Mononuclear cell (primary cell): ENCODE measurements around the gene ADGRL2. TPM values are rescaled to one million over a fixed set of nuclear protein-coding genes. Genes with fewer than 3 reads are reported as not detected.

Experiments
- H3K27me3 ChIP-seq: 2 replicates; pipeline ENCODE4 v1.6.0; 2011; ENCODE audit warnings: low read length, control low read depth; ENCODE audit not compliant: insufficient read depth
- H3K4me1 ChIP-seq: 2 replicates; pipeline ENCODE4 v1.5.1; 2011; ENCODE audit warnings: mild to moderate bottlenecking, low read length, control low read depth; ENCODE audit not compliant: insufficient read depth
- H3K4me3 ChIP-seq: 2 replicates; pipeline ENCODE4 v1.5.1; 2011; ENCODE audit warnings: mild to moderate bottlenecking, low read length, moderate library complexity
- H3K9me3 ChIP-seq: 2 replicates; pipeline ENCODE4 v1.5.1; 2011; ENCODE audit warnings: low read depth, mild to moderate bottlenecking, control low read depth, low read length
- total RNA-seq: library from RNA; depleted of rRNA; stranded (reverse); fragments of >200 nt; gene quantifications from one replicate; pipeline ENCODE4 v1.2.3, GENCODE V29; 2012

Gene ADGRL2
- total RNA-seq, result not detected

GRCh38 chr1:81800695-81801650, at the start of gene ADGRL2:
ADGRL2 (plus strand) TSS chr1:81800934; CDS start chr1:81836985, 36,051 bp downstream.
- H3K9me3 ChIP-seq, result no peaks in the 10 kb centered on the region
- H3K4me1 ChIP-seq, result no peaks in the 10 kb centered on the region
- H3K4me3 ChIP-seq, result no peak within 1 kb of the TSS
- peaks cover 65% of the 10 kb centered on the region for H3K27me3 ChIP-seq

DNA sequence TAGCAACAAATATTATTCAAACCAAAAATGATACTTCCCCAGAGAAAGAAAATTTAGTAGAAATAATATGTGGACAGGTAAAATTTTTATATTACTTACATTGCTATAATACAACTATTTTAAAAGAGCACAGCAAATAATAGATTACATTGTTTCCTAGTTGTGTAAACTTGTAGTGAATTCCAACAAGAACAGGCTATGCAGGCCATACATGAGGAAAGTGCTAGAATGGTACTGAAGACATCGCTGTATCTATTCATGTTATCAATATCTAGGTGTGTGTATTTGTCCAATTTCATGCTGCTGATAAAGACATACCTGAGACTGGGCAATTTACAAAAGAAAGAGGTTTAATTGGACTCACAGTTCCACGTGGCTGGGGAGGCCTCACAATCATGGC, 47.9 kb upstream of the ADGRL2 start:
- H3K4me3 ChIP-seq, result no peak overlapping the region
- H3K9me3 ChIP-seq, result no peaks in the 10 kb centered on the region
- no peaks in the 10 kb centered on the region for H3K27me3 ChIP-seq
- H3K4me1 ChIP-seq, result no peaks in the 10 kb centered on the region

- Histone ChIP-seq H3K4me1 (no peaks in the 10 kb centered on the region), H3K4me3 (no peak overlapping the region), H3K9me3 (no peaks in the 10 kb centered on the region), H3K27me3 (no peaks in the 10 kb centered on the region)
These were observed 46.3 kb upstream of the ADGRL2 start for GRCh38 chr1:81754424-81754823.

DNA sequence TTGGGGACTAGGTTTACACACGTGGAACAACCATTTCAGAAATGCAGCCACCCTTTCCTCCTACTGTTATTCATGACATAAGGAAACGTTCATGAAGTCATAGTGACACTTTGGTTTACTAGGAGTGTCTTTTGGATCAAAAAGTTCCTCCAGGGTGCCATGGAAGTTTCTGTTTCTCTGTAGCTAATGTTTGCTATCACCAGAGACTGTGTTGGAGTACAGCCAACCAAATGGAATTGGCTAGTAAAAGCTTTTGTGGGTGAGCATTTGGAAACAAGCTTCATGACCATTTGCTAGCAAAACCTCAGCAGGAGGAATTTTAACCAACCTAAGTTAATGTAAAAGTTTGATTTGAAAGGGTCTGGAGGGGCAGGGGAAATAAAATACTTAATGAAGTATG, 43.9 kb upstream of the ADGRL2 start:
- Histone ChIP-seq H3K4me3 (no peak overlapping the region), H3K9me3 (no peaks in the 10 kb centered on the region), H3K4me1 (no peaks in the 10 kb centered on the region), H3K27me3 (no peaks in the 10 kb centered on the region)

GRCh38 chr1:81757398-81758020, 43.2 kb upstream of the ADGRL2 start:
- Histone ChIP-seq H3K27me3 (no peaks in the 10 kb centered on the region), H3K4me3 (no peak overlapping the region), H3K4me1 (no peaks in the 10 kb centered on the region), H3K9me3 (no peaks in the 10 kb centered on the region)

GRCh38 chr1:81758181-81758580, 42.6 kb upstream of the ADGRL2 start:
- no peak overlapping the region for H3K4me3 ChIP-seq
- no peaks in the 10 kb centered on the region for H3K27me3 ChIP-seq
- no peaks in the 10 kb centered on the region for H3K9me3 ChIP-seq
- H3K4me1 ChIP-seq, result no peaks in the 10 kb centered on the region

- no peak overlapping the region for H3K4me3 ChIP-seq
- no peaks in the 10 kb centered on the region for H3K27me3 ChIP-seq
These were observed 40.1 kb upstream of the ADGRL2 start for GRCh38 chr1:81760477-81761097.

DNA sequence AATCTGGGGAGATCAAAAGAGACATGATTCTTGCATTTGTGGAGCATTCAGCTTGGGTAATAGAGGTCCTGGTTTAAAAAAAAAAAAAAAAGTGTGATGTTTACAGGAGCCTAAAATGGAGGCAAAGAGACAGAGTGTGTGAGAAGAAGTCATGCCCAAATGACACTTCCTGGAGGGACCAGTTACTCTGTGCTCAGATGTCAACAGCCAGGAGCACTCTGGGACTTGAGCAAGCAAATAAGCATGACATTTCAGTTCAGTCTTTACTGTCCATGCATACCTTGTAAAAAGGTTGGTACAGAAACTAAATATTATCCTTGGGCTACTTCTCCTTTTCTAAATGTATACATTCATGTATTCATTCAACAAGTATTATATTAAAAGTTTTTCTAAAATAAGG, 25.2 kb upstream of the ADGRL2 start:
- H3K9me3 ChIP-seq, result no peaks in the 10 kb centered on the region
- H3K4me1 ChIP-seq, result no peaks in the 10 kb centered on the region
- H3K4me3 ChIP-seq, result no peak overlapping the region
- H3K27me3 ChIP-seq, result no peaks in the 10 kb centered on the region

More at GRCh38 chr1:81760477-81761097, 40.1 kb upstream of the ADGRL2 start:
- Histone ChIP-seq H3K9me3 (no peaks in the 10 kb centered on the region), H3K4me1 (no peaks in the 10 kb centered on the region)

- H3K9me3 ChIP-seq, result no peaks in the 10 kb centered on the region
- H3K4me3 ChIP-seq, result no peak overlapping the region
- no peaks in the 10 kb centered on the region for H3K27me3 ChIP-seq
- H3K4me1 ChIP-seq, result no peaks in the 10 kb centered on the region
These were observed 19.9 kb upstream of the ADGRL2 start for GRCh38 chr1:81780705-81781454.

DNA sequence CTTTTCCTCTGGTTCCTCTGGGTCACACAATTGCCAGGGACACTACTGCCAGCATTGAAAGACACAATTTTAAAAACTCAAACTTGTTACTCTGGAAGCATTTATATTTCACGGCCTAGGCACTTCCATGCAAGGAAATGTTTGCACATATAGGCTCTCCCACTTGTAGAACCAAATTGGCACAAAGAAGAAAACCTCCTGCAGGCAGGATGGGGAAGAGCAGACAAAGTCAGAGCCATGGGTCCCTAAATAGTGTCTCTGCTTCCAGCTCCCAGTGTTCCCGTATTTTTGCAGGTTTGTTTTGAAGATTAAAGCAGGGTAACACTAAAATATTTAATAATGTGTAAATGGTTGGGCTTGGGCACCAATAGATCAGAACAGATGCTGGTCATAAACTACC, 19.0 kb upstream of the ADGRL2 start:
- H3K9me3 ChIP-seq, result no peaks in the 10 kb centered on the region
- no peaks in the 10 kb centered on the region for H3K4me1 ChIP-seq
- no peak overlapping the region for H3K4me3 ChIP-seq
- no peaks in the 10 kb centered on the region for H3K27me3 ChIP-seq

DNA sequence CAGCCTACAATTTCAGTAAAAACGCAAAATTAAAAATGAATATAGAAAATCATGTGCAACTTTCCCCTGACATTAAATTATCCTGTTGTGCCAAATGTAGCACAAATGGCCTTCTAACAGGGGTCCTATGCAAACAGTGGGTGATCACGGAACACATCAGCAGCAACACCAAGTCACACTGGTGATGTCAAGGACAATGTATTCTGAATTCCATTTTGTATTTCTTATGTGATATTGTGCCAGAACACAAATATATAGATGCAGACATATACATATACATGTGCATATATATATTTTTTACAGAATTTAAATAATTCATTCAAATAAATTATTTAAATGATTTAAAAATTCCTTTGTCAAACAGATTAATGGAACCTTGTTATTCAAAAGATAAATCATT, 8.6 kb upstream of the ADGRL2 start:
- Histone ChIP-seq H3K4me3 (no peak overlapping the region), H3K9me3 (no peaks in the 10 kb centered on the region), H3K4me1 (no peaks in the 10 kb centered on the region), H3K27me3 (peaks cover under 1% of the 10 kb centered on the region)

DNA sequence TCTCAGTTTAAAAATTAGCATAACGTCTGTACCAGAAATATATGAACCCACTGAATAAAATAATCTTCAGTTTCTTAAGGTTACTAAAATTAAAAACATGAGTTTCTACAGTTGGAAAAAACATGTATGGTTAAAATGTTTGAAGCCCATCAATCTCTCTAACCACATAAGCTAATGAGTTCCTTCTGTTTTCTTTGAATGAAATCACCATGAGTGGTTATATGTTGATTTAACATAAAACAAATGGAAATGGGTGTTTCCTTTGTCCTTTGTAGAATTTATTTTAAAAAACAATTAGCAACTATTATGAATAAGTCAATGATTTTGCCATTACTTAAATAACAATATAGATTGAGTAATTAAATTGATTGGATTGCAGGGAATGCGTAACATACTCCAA, 3.0 kb upstream of the ADGRL2 start:
- peaks cover 40% of the 10 kb centered on the region for H3K27me3 ChIP-seq
- H3K9me3 ChIP-seq, result no peaks in the 10 kb centered on the region
- H3K4me3 ChIP-seq, result no peak overlapping the region
- no peaks in the 10 kb centered on the region for H3K4me1 ChIP-seq

DNA sequence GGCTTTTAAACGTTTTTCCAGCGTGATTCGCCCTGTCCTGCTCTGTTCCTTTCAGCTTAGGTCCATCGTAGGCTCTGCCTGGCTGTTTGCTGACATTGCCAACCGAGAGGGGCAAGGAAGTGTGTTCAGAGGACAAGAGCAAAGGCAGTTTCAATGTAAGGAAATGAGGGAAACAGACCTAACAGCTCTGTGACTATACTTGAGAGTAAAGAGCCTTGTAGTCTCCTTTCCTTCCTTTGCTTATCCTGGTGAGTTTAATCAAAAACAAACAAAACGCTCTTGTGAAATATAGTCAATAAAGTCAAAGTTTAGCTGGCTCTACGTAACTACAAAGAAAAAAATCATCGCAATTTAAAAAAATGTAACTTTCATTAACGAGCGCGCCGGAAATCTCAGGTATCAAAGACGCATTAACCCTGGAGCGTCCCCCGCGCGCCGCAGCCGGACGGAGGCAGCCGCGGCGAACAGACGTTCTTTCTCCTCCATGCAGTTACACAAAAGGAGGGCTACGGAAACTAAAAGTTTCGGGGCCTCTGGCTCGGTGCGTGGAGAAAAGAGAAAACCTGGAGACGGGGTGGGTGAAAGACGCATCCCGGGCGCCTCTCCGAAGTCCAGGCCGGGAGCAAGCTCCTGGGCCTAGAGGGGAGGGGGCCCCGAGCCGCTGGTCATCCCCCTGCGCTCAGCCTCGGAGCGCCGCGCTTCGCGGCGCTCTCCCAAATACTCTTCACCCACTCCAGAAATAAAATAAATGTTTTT, 617 bp upstream of the ADGRL2 start:
- Histone ChIP-seq H3K27me3 (peaks cover 63% of the 10 kb centered on the region), H3K4me1 (no peaks in the 10 kb centered on the region), H3K9me3 (no peaks in the 10 kb centered on the region), H3K4me3 (no peak overlapping the region)
